ENCODE data around the gene DDX47.

The DDX47 gene

GRCh38 chr12:12813120-12814101 lies at the start of gene DDX47:
TSS of gene DDX47 (plus strand) at chr12:12813346. CDS start at chr12:12813368, 22 bp downstream.
- Histone ChIP-seq H3K9me3 (ENCODE audit: control insufficient read depth, insufficient read depth, low read length) (no peaks in the 10 kb centered on the region), H3K4me1 (ENCODE audit: insufficient read depth, low read length) (0 out of 2 replicates have a peak, but pooled peaks cover 4% of the 10 kb centered on the region), H3K36me3 (ENCODE audit: insufficient read depth, low read length) (no peaks in the 10 kb centered on the region), H3K9ac (ENCODE audit: low read depth, low read length) (peak within 1 kb of the TSS; percentile 91)

DNA sequence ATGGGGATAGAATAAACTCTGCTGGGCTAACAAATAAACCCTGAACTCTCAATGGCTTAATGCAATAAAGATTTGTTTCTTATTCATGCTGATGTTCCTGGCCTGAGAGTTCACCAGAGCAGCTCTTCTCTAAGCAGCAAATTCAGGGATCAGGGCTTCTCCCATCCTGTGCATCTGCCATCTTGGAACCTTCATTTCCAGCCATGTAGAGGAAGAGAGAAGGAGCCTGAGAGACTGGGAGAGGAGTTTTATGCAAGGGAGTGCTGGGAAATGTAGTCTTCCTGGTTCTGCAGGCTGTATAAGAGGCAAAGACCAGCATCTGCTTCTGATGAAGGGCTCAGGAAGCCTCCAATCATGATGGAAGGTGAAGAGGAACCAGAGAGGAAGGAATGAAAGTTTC lies 48.3 kb upstream of the DDX47 start:
- H3K9ac ChIP-seq (ENCODE audit: low read depth, low read length): no peak overlapping the region
- no peaks in the 10 kb centered on the region for H3K36me3 ChIP-seq (ENCODE audit: insufficient read depth, low read length)
- H3K4me1 ChIP-seq (ENCODE audit: insufficient read depth, low read length): no peaks in the 10 kb centered on the region
- H3K9me3 ChIP-seq (ENCODE audit: control insufficient read depth, insufficient read depth, low read length): no peaks in the 10 kb centered on the region

GRCh38 chr12:12770262-12770661 lies 42.9 kb upstream of the DDX47 start:
- Histone ChIP-seq H3K9me3 (ENCODE audit: control insufficient read depth, insufficient read depth, low read length) (no peaks in the 10 kb centered on the region), H3K9ac (ENCODE audit: low read depth, low read length) (no peak overlapping the region), H3K4me1 (ENCODE audit: insufficient read depth, low read length) (no peaks in the 10 kb centered on the region), H3K36me3 (ENCODE audit: insufficient read depth, low read length) (no peaks in the 10 kb centered on the region)

GRCh38 chr12:12774791-12775190 lies 38.4 kb upstream of the DDX47 start:
- no peaks in the 10 kb centered on the region for H3K36me3 ChIP-seq (ENCODE audit: insufficient read depth, low read length)
- H3K9me3 ChIP-seq (ENCODE audit: control insufficient read depth, insufficient read depth, low read length): no peaks in the 10 kb centered on the region
- H3K9ac ChIP-seq (ENCODE audit: low read depth, low read length): no peak overlapping the region
- H3K4me1 ChIP-seq (ENCODE audit: insufficient read depth, low read length): no peaks in the 10 kb centered on the region

GRCh38 chr12:12776261-12776660 lies 36.9 kb upstream of the DDX47 start:
- no peaks in the 10 kb centered on the region for H3K36me3 ChIP-seq (ENCODE audit: insufficient read depth, low read length)
- H3K4me1 ChIP-seq (ENCODE audit: insufficient read depth, low read length): no peaks in the 10 kb centered on the region
- no peaks in the 10 kb centered on the region for H3K9me3 ChIP-seq (ENCODE audit: control insufficient read depth, insufficient read depth, low read length)
- no peak overlapping the region for H3K9ac ChIP-seq (ENCODE audit: low read depth, low read length)

GRCh38 chr12:12777092-12777491 lies 36.1 kb upstream of the DDX47 start:
- Histone ChIP-seq H3K4me1 (ENCODE audit: insufficient read depth, low read length) (no peaks in the 10 kb centered on the region), H3K9ac (ENCODE audit: low read depth, low read length) (no peak overlapping the region), H3K9me3 (ENCODE audit: control insufficient read depth, insufficient read depth, low read length) (no peaks in the 10 kb centered on the region), H3K36me3 (ENCODE audit: insufficient read depth, low read length) (no peaks in the 10 kb centered on the region)

GRCh38 chr12:12779007-12779406 lies 34.1 kb upstream of the DDX47 start:
- no peaks in the 10 kb centered on the region for H3K9me3 ChIP-seq (ENCODE audit: control insufficient read depth, insufficient read depth, low read length)
- H3K4me1 ChIP-seq (ENCODE audit: insufficient read depth, low read length): no peaks in the 10 kb centered on the region
- H3K9ac ChIP-seq (ENCODE audit: low read depth, low read length): no peak overlapping the region
- no peaks in the 10 kb centered on the region for H3K36me3 ChIP-seq (ENCODE audit: insufficient read depth, low read length)

- Histone ChIP-seq H3K36me3 (ENCODE audit: insufficient read depth, low read length) (no peaks in the 10 kb centered on the region), H3K9ac (ENCODE audit: low read depth, low read length) (no peak overlapping the region), H3K9me3 (ENCODE audit: control insufficient read depth, insufficient read depth, low read length) (no peaks in the 10 kb centered on the region), H3K4me1 (ENCODE audit: insufficient read depth, low read length) (no peaks in the 10 kb centered on the region)
Measured at GRCh38 chr12:12779529-12779928, 33.6 kb upstream of the DDX47 start.

DNA sequence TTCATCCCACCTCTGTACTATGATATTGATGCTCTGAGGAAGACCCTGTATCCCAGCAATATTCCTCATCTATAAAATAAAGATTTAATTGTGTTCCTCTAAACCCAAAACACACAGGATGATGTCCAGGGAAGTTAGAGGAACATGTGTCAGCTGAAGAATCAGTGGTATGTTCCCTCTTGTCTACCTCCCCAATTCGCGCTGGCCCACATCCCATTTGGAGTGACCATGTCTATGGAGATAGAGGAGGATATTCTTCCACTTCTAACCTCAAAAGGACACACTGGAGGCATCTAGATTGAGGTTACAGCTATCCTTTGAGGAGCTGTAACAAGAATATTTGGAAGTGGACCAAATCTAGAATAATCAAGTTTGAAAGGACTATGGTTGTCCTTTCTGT lies 29.0 kb upstream of the DDX47 start:
- Histone ChIP-seq H3K4me1 (ENCODE audit: insufficient read depth, low read length) (peaks cover 11% of the 10 kb centered on the region), H3K9ac (ENCODE audit: low read depth, low read length) (no peak overlapping the region), H3K9me3 (ENCODE audit: control insufficient read depth, insufficient read depth, low read length) (no peaks in the 10 kb centered on the region), H3K36me3 (ENCODE audit: insufficient read depth, low read length) (no peaks in the 10 kb centered on the region)

GRCh38 chr12:12784911-12785814 lies 28.0 kb upstream of the DDX47 start, which contains the start of gene APOLD1:
TSS of gene APOLD1 (plus strand) at chr12:12785659. CDS start at chr12:12785692, 33 bp downstream.
- peak within 1 kb of the TSS; percentile 50; the same call in 1 of the 2 replicates for H3K9ac ChIP-seq (ENCODE audit: low read depth, low read length)
- H3K36me3 ChIP-seq (ENCODE audit: insufficient read depth, low read length): no peaks in the 10 kb centered on the region
- peaks cover 11% of the 10 kb centered on the region for H3K4me1 ChIP-seq (ENCODE audit: insufficient read depth, low read length)
- H3K9me3 ChIP-seq (ENCODE audit: control insufficient read depth, insufficient read depth, low read length): no peaks in the 10 kb centered on the region

GRCh38 chr12:12786351-12786705 lies 26.8 kb upstream of the DDX47 start:
- no peaks in the 10 kb centered on the region for H3K9me3 ChIP-seq (ENCODE audit: control insufficient read depth, insufficient read depth, low read length)
- peak overlapping the region; percentile 50; the same call in 1 of the 2 replicates for H3K9ac ChIP-seq (ENCODE audit: low read depth, low read length)
- H3K4me1 ChIP-seq (ENCODE audit: insufficient read depth, low read length): peaks cover 11% of the 10 kb centered on the region
- no peaks in the 10 kb centered on the region for H3K36me3 ChIP-seq (ENCODE audit: insufficient read depth, low read length)

GRCh38 chr12:12786706-12787601 lies 26.2 kb upstream of the DDX47 start:
- Histone ChIP-seq H3K4me1 (ENCODE audit: insufficient read depth, low read length) (peaks cover 11% of the 10 kb centered on the region), H3K9ac (ENCODE audit: low read depth, low read length) (peak overlapping the region; percentile 50; the same call in 1 of the 2 replicates), H3K9me3 (ENCODE audit: control insufficient read depth, insufficient read depth, low read length) (no peaks in the 10 kb centered on the region), H3K36me3 (ENCODE audit: insufficient read depth, low read length) (no peaks in the 10 kb centered on the region)

- Histone ChIP-seq H3K36me3 (ENCODE audit: insufficient read depth, low read length) (no peaks in the 10 kb centered on the region), H3K4me1 (ENCODE audit: insufficient read depth, low read length) (peaks cover 11% of the 10 kb centered on the region)
Measured at GRCh38 chr12:12788131-12788530, 25.0 kb upstream of the DDX47 start.

More at GRCh38 chr12:12788131-12788530, 25.0 kb upstream of the DDX47 start:
- Histone ChIP-seq H3K9me3 (ENCODE audit: control insufficient read depth, insufficient read depth, low read length) (no peaks in the 10 kb centered on the region), H3K9ac (ENCODE audit: low read depth, low read length) (no peak overlapping the region)
